GM19240 (cell line): Measurements from ENCODE around the gene PPP2R2C.

Source experiments
- DNase-seq: peaks from one replicate; pipeline ENCODE4 v3.0.0; 2011; ENCODE audit warnings: low spot score; ENCODE audit not compliant: insufficient read length

Gene PPP2R2C

GRCh38 chr4:6291784-6292297 lies 180.6 kb downstream of the PPP2R2C start:
- DNase-seq: no peak

- DNase-seq: no peak
These were observed 181.5 kb downstream of the PPP2R2C start for GRCh38 chr4:6290769-6291547.

DNA sequence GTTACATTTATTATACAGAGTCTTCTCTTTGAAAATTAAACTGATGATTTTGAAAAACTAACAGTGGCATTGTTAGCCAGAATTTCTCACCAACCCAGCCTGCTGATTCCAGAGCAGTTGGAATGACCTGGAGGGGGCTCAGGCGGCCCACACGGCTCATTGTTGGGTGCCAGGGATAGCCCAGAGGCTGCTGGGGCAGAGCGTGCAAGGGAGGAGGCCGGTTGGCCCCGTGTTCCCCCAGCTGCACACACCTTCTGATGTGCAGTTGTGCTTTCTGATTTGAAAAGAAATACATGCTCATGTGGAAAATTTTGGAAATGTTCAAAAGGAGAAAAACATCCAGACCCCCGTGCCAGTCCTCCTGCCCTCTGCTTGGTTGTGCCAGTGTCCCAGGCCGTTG lies 182.2 kb downstream of the PPP2R2C start:
- DNase-seq: no peak

DNA sequence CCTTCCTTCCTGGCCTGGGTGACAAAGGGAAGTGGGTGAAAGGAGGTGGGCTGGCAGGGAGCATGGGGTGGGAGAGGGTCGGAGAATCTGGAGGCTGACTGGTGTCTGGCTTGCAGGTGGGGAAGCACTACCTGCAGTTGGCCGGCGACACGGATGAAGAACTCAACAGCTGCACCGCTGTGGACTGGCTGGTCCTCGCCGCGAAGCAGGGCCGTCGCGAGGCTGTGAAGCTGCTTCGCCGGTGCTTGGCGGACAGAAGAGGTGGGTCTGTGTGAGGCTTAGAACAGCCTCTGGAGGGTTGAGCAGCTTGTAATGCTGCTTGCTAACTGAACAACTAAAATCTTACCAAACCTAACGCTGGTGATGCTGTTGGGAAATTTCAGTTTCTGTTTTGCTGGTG lies 183.5 kb downstream of the PPP2R2C start:
- no peak for DNase-seq

- DNase-seq: no peak
These were observed 184.1 kb downstream of the PPP2R2C start for GRCh38 chr4:6288342-6288741.

GRCh38 chr4:6287017-6287788 lies 185.2 kb downstream of the PPP2R2C start:
- DNase-seq: no peak

- DNase-seq: no peak
These were observed 189.1 kb downstream of the PPP2R2C start for GRCh38 chr4:6283282-6283681.

DNA sequence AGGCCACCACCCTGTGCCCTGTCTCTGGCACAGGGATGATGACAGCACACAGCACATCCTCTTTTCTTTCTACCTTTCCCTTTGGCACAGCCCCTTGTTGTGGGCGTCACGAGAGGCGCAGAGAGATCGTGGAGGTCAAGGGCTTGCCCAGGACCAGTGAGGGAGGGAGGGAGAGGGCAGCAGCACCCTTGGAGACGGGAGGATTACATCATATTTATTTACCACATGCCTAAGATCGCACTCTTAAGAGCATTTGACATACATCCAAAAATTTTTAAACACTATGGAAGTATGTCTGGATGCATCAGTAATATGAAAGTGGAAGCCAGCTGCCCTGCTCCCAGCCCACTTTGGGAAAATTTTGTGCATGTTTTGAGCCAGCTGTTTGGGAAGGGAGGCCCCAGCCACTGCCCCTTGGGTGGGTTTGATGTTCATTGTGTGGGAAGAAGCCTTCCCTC lies 190.1 kb downstream of the PPP2R2C start:
- DNase-seq: no peak

DNA sequence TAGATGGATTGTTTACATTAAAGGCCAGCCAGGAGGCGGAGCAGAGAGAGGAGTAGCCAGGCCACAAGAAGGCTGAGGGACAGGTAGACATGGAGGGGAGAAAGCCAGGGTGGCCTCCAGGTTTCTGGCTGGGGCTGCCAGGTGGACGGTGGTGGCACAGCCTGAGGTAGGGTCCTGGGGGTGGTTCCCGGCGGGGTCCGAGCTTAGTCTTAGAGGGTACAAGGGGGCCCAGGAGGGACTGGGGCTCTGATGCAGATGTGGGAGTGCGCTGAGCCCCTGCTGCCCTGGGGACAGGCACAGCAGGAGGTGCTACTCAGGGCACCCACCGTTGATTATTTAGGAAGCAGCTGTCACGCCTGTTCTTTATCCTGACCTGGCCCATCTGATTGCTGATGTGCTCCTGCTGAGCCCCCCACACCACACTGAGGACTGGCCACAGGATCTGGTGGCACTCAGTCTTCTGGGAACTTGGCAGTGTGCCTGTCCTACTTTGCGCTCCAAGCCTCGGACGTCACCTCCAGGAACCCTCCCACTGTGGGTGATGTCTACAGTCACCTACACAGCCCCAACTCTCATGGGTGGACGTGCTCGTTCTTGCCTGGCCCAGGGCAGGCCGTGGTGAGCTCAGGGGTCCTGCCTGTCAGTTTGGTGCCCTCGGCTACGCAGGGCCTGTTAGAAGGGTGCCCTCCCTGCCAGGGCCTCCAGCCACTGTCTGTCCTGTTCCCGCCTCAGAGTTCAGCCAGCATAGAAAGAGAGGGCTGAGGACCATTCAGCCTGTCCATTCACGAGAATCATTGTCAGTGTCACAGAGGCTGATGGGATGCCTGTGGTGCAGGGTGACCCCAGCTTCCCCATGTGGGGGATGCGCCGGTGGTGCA lies 190.7 kb downstream of the PPP2R2C start:
- DNase-seq: no peak

- DNase-seq: no peak
These were observed 191.9 kb downstream of the PPP2R2C start for GRCh38 chr4:6280365-6280996.

GRCh38 chr4:6279582-6280289 lies 192.7 kb downstream of the PPP2R2C start:
- no peak for DNase-seq

DNA sequence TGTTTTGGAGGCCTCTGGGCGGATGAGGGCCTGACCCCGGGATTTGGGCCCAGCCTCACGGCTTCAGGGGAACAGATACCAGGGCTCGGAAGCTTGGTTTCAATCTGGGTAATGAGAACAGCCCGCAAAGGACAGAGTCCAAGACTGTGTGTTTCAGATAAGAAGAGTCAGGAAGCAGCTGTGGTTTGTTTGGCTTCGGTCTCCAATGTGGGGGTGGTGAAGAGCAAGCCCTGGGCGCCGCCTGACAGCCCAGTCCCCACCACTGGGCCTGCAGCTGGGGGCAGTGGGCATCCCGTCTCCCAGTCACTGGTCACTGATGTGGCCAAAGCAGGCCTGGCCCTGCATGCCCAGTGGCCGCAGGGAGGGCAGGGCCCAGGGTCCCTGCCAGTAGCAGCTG lies 193.6 kb downstream of the PPP2R2C start:
- peak; percentile 63 for DNase-seq

DNA sequence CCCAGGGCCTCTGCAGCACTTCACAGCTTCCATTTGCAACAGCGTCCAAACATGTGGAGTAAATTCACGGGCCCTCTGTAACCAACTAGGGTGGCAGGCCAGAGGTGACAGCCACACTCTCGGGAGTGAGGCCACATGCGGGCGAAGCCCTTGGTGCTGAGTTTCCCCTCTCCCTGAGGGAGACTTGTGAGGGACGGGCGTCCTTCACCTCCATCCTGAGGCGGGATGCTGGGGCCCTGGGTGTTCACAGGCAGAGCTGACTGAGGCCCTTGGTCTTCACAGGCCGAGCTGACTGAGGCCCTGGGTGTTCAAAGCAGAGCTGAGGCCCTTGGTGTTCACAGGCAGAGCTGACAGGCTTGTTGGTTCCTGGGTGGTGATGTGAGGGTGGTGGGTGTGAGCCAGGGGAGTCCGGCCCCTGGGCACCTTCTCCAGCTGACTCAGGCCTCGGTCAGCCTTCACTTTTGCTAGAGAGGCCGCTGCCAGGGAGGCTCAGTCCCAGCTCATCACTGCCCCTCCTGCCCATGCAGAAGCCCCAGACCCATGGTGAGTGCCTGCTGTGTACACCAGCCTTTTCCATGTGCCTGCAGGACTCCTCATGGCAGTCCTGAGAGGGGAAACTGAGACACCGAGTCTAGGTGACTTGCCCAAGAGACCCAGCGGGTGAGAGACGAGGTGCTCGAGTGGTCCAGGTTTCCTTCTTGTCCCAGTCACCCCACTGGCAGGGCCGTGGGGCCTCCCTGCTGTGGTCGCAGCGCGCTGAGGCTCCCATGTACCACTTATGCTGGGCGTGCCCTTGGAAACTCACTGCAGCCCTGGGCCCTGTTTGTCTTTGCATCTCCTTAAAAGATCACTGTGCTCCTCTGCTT lies 194.2 kb downstream of the PPP2R2C start:
- DNase-seq: no peak

GRCh38 chr4:6277139-6277802 lies 195.1 kb downstream of the PPP2R2C start:
- no peak for DNase-seq

DNA sequence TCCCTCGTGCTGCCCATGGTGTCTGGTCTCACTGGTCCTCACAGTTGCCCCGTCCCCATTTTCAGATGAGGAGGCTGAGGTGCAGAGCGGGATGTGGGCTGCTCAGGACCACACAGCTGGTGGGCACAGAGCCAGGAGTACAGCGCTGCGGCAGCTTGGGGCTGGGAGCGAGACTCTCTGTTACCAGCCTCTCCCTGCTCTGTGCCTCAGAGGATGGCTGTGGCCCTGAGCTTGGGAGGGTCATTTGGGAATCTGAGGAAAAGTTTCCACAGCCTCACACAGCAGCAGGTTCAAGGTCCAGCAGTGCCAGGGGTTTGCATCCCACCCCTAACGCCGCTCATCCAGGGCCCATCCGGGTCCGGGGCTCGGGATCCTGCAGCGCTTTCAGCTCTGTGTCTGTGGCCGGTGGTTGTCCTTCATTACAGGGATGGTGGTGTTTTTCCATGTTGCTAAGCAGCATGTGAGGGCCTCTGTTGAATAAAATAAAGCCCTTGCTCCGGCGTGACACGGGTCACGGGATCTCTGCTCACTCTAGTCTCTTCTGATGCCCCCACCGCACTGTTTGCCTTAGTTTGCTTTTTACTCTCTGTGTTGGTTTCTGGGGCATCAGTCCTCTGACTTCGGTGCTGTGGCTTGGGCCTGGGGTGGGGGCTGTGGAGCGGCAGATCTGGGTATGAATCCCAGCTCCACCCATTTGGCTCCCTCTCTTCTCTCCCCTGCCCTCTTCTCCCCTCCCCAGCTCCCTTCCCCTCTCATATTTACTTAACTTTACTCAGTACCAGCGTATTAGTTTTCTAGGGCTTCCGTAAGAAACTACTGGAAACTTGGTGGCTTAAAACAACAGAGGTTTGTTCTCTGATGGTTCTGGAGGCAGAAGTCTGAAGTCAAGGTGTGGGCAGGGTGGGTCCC lies 196.3 kb downstream of the PPP2R2C start:
- DNase-seq: no peak

DNA sequence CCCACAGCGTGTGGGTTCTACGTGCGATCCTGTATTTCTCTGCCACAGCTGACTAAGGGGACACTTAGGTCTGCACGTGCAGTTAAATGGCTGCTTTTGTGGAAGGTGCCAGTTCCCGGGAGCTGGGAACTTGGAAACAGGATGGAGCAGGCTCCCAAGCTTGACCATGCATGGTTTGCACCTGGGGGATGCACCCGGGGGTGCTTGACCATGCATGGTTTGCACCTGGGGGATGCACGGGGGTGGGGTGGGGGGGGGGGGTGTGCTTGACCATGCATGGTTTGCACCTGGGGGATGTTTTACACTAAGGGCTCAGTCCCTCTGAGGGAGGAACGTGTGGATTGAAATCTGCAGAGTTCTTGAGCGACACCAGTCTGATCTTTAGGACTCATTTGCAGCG lies 197.1 kb downstream of the PPP2R2C start:
- no peak for DNase-seq

GRCh38 chr4:6273661-6273990 lies 198.8 kb downstream of the PPP2R2C start:
- no peak for DNase-seq
